Hepatocyte (in vitro differentiated cells): ENCODE results near the gene BAG1.

Experiments
- EZH2 ChIP-seq: fragments of 200-600 bp; sonication (generic); IDR thresholded peaks from 2 replicates; pipeline ENCODE4 v1.6.1; 2016; ENCODE audit warnings: antibody characterized with exemption, mild to moderate bottlenecking, borderline replicate concordance
- EZH2phosphoT487 ChIP-seq: fragments of 200-600 bp; sonication (generic); IDR thresholded peaks from one replicate; pipeline ENCODE4 v1.6.1; 2018; ENCODE audit warnings: antibody characterized with exemption, mild to moderate bottlenecking, low read depth, moderate library complexity; ENCODE audit not compliant: unreplicated experiment, severe bottlenecking
- TF ChIP-seq, protein P1 (sequence below): fragments of 200-600 bp; sonication (generic); IDR thresholded peaks from 2 replicates; pipeline ENCODE4 v1.5.1; 2016; ENCODE audit warnings: antibody characterized with exemption, mild to moderate bottlenecking; ENCODE audit not compliant: poor library complexity

DNA sequence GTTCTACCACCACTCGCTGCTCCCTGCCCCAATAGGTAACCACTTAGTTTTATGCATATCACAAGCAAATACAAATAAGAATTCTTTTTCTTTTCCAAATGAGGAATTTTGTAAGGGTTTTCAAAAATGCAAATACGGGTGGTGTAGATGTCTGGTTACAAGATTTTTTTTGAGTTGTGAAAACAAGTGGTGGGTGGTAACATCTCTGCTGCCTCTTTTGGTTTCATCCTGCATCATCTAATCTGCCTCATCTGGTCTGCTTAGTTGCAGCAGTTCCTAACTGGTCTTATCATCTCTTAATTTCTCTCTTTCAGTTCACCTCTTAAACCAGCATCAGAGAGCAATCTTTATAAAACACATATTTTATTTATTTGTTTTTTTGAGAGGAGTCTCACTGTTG is 31.1 kb upstream of the BAG1 start:
- TF ChIP-seq, protein P1, sequence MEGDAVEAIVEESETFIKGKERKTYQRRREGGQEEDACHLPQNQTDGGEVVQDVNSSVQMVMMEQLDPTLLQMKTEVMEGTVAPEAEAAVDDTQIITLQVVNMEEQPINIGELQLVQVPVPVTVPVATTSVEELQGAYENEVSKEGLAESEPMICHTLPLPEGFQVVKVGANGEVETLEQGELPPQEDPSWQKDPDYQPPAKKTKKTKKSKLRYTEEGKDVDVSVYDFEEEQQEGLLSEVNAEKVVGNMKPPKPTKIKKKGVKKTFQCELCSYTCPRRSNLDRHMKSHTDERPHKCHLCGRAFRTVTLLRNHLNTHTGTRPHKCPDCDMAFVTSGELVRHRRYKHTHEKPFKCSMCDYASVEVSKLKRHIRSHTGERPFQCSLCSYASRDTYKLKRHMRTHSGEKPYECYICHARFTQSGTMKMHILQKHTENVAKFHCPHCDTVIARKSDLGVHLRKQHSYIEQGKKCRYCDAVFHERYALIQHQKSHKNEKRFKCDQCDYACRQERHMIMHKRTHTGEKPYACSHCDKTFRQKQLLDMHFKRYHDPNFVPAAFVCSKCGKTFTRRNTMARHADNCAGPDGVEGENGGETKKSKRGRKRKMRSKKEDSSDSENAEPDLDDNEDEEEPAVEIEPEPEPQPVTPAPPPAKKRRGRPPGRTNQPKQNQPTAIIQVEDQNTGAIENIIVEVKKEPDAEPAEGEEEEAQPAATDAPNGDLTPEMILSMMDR = no peak
- no peak for TF ChIP-seq EZH2phosphoT487
- TF ChIP-seq EZH2 = no peak
